SK-N-SH (cell line): ENCODE measurements around the gene B4GALT1.

Source experiments
- EP300 ChIP-seq, 2 experiments: IDR thresholded peaks; 2 replicates each; pipeline versions ENCODE4 v1.4.0 to v1.6.1; 2012; ENCODE audit warnings: borderline replicate concordance in 1 of 2, low read depth in 1 of 2, low read length in 1 of 2
- GABPA ChIP-seq: IDR thresholded peaks from 2 replicates; pipeline ENCODE4 v1.4.0; 2012; ENCODE audit warnings: low read depth, mild to moderate bottlenecking
- MEF2A ChIP-seq: IDR thresholded peaks from 2 replicates; pipeline ENCODE4 v1.4.0; 2012; ENCODE audit warnings: low read depth, borderline replicate concordance
- POLR2AphosphoS5 ChIP-seq: IDR thresholded peaks from 2 replicates; pipeline ENCODE4 v1.6.1; 2012; ENCODE audit warnings: low read depth, low read length
- RFX5 ChIP-seq: IDR thresholded peaks from 2 replicates; pipeline ENCODE4 v1.6.1; 2012; ENCODE audit warnings: mild to moderate bottlenecking, improper control_type of control experiment, low read length
- SIN3A ChIP-seq: IDR thresholded peaks from 2 replicates; pipeline ENCODE4 v1.6.1; 2012; ENCODE audit warnings: low read depth, mild to moderate bottlenecking, low read length, moderate library complexity, borderline replicate concordance
- SMC3 ChIP-seq: IDR thresholded peaks from 2 replicates; pipeline ENCODE4 v1.6.1; 2012; ENCODE audit warnings: low read depth, low read length, improper control_type of control experiment
- TAF1 ChIP-seq: IDR thresholded peaks from 2 replicates; pipeline ENCODE4 v1.6.1; 2012; ENCODE audit warnings: low read depth, mild to moderate bottlenecking, low read length, moderate library complexity, borderline replicate concordance
- TF ChIP-seq, protein P1 (sequence below): IDR thresholded peaks from 2 replicates; pipeline ENCODE4; 2012
- TF ChIP-seq, protein P2 (sequence below): IDR thresholded peaks from 2 replicates; pipeline ENCODE4 v1.6.1; 2012; ENCODE audit warnings: mild to moderate bottlenecking, low read depth, low read length, moderate library complexity
- TF ChIP-seq, protein P3 (sequence below): fragments of 200-600 bp; sonication (generic); IDR thresholded peaks from 2 replicates; pipeline ENCODE4 v1.6.1; 2017; ENCODE audit warnings: antibody characterized with exemption, mild to moderate bottlenecking, moderate library complexity
- TF ChIP-seq, protein P4 (sequence below): IDR thresholded peaks from 2 replicates; pipeline ENCODE4 v1.4.0; 2012; ENCODE audit warnings: low read depth

DNA sequence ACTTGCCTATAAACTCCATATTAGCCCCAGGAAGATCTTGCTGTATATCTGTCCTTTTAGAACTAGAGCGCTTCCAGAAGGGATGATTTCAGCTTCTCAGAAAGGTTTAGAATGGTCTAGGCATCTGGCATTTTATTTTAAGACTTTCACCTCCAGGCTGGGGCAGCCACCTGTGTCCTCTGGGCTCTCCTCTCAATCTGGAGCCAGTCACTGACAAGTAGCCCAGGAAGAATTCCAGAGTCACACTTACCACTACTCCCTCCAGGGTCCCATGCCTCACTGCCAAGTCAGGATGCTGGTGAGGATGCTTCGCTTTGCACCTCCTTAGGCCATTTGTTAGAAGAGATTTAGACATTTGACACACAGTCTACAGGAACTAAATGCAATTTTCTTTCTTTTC is 20.8 kb downstream of the B4GALT1 start:
- TF ChIP-seq GABPA = no peak
- TF ChIP-seq POLR2AphosphoS5 = no peak
- TF ChIP-seq, protein P1, sequence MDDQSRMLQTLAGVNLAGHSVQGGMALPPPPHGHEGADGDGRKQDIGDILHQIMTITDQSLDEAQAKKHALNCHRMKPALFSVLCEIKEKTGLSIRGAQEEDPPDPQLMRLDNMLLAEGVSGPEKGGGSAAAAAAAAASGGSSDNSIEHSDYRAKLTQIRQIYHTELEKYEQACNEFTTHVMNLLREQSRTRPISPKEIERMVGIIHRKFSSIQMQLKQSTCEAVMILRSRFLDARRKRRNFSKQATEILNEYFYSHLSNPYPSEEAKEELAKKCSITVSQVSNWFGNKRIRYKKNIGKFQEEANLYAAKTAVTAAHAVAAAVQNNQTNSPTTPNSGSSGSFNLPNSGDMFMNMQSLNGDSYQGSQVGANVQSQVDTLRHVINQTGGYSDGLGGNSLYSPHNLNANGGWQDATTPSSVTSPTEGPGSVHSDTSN = no peak
- TF ChIP-seq TAF1 = no peak
- TF ChIP-seq SMC3 = no peak
- TF ChIP-seq, protein P2, sequence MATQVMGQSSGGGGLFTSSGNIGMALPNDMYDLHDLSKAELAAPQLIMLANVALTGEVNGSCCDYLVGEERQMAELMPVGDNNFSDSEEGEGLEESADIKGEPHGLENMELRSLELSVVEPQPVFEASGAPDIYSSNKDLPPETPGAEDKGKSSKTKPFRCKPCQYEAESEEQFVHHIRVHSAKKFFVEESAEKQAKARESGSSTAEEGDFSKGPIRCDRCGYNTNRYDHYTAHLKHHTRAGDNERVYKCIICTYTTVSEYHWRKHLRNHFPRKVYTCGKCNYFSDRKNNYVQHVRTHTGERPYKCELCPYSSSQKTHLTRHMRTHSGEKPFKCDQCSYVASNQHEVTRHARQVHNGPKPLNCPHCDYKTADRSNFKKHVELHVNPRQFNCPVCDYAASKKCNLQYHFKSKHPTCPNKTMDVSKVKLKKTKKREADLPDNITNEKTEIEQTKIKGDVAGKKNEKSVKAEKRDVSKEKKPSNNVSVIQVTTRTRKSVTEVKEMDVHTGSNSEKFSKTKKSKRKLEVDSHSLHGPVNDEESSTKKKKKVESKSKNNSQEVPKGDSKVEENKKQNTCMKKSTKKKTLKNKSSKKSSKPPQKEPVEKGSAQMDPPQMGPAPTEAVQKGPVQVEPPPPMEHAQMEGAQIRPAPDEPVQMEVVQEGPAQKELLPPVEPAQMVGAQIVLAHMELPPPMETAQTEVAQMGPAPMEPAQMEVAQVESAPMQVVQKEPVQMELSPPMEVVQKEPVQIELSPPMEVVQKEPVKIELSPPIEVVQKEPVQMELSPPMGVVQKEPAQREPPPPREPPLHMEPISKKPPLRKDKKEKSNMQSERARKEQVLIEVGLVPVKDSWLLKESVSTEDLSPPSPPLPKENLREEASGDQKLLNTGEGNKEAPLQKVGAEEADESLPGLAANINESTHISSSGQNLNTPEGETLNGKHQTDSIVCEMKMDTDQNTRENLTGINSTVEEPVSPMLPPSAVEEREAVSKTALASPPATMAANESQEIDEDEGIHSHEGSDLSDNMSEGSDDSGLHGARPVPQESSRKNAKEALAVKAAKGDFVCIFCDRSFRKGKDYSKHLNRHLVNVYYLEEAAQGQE = no peak
- TF ChIP-seq, protein P3, sequence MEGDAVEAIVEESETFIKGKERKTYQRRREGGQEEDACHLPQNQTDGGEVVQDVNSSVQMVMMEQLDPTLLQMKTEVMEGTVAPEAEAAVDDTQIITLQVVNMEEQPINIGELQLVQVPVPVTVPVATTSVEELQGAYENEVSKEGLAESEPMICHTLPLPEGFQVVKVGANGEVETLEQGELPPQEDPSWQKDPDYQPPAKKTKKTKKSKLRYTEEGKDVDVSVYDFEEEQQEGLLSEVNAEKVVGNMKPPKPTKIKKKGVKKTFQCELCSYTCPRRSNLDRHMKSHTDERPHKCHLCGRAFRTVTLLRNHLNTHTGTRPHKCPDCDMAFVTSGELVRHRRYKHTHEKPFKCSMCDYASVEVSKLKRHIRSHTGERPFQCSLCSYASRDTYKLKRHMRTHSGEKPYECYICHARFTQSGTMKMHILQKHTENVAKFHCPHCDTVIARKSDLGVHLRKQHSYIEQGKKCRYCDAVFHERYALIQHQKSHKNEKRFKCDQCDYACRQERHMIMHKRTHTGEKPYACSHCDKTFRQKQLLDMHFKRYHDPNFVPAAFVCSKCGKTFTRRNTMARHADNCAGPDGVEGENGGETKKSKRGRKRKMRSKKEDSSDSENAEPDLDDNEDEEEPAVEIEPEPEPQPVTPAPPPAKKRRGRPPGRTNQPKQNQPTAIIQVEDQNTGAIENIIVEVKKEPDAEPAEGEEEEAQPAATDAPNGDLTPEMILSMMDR = no peak
- TF ChIP-seq EP300 (IDR thresholded peaks at IDR 0.05; ENCODE audit: borderline replicate concordance in 1 of 2, low read depth in 1 of 2, low read length in 1 of 2) = no peak
- TF ChIP-seq, protein P4, sequence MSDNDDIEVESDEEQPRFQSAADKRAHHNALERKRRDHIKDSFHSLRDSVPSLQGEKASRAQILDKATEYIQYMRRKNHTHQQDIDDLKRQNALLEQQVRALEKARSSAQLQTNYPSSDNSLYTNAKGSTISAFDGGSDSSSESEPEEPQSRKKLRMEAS = no peak
- TF ChIP-seq SIN3A = no peak
- TF ChIP-seq MEF2A = no peak
- TF ChIP-seq RFX5 = no peak
